ENCODE data around the gene UTF1. TPM values are rescaled to one million over a fixed set of nuclear protein-coding genes. Genes with fewer than 3 reads are reported as not detected.

Gene UTF1
- total and polyA plus RNA-seq, 4 donors = 0.06 to 0.52 TPM; not detected in 2

- H3K27ac ChIP-seq (ENCODE audit: low read depth in 1 of 2, low read length in 1 of 2) = no peak overlapping the region
- H3K27me3 ChIP-seq (ENCODE audit: control insufficient read depth in 3 of 3, insufficient read depth in 3 of 3, low read length in 2 of 3) = peaks cover 7 to 11% (median 9%) of the 10 kb centered on the region in 3 donors
- ATAC-seq (ENCODE audit: insufficient read depth, low FRiP score) (no peak), DNase-seq (no peak)
- H3K4me1 ChIP-seq (ENCODE audit: control insufficient read depth in 5 of 5, insufficient read depth in 5 of 5, low read length in 5 of 5) = peaks cover 0 to 5% (median 0%) of the 10 kb centered on the region in 5 donors
- TF ChIP-seq CTCF (IDR thresholded peaks at IDR 0.05; ENCODE audit: control extremely low read depth, extremely low read depth) = no peak
- no peak overlapping the region for H3K9ac ChIP-seq (ENCODE audit: insufficient read depth in 1 of 2, low read length in 2 of 2)
- 60 to 77% methylated on average over 11 of the region's 11 CpGs for WGBS, 2 donors
- H3K9me3 ChIP-seq (ENCODE audit: control insufficient read depth in 4 of 4, insufficient read depth in 3 of 4, low read length in 3 of 4) = no peaks in the 10 kb centered on the region
- H3K4me3 ChIP-seq = no peak overlapping the region
- no peaks in the 10 kb centered on the region for H3K36me3 ChIP-seq (ENCODE audit: control insufficient read depth in 4 of 4, insufficient read depth in 4 of 4, low read length in 4 of 4)
Observed at GRCh38 chr10:133249975-133250754, 20.1 kb downstream of the UTF1 start.

- ATAC-seq (ENCODE audit: insufficient read depth, low FRiP score) (no peak), DNase-seq (peak in 2 of 3 donors; percentile 44 to 49)
- no peak for TF ChIP-seq CTCF (IDR thresholded peaks at IDR 0.05; ENCODE audit: control extremely low read depth, extremely low read depth)
- Histone ChIP-seq H3K9ac (ENCODE audit: insufficient read depth in 1 of 2, low read length in 2 of 2) (no peak overlapping the region), H3K4me1 (ENCODE audit: control insufficient read depth in 5 of 5, insufficient read depth in 5 of 5, low read length in 5 of 5) (peaks cover 0 to 5% (median 0%) of the 10 kb centered on the region in 5 donors), H3K27me3 (ENCODE audit: control insufficient read depth in 3 of 3, insufficient read depth in 3 of 3, low read length in 2 of 3) (peaks cover 5 to 10% (median 7%) of the 10 kb centered on the region in 3 donors), H3K36me3 (ENCODE audit: control insufficient read depth in 4 of 4, insufficient read depth in 4 of 4, low read length in 4 of 4) (no peaks in the 10 kb centered on the region), H3K9me3 (ENCODE audit: control insufficient read depth in 4 of 4, insufficient read depth in 3 of 4, low read length in 3 of 4) (no peaks in the 10 kb centered on the region), H3K4me3 (no peak overlapping the region), H3K27ac (ENCODE audit: low read depth in 1 of 2, low read length in 1 of 2) (no peak overlapping the region)
- WGBS, 2 donors = 69 to 73% methylated on average over 28 of the region's 28 CpGs
Observed at GRCh38 chr10:133251388-133252222, 21.6 kb downstream of the UTF1 start.

GRCh38 chr10:133252223-133252552, 22.2 kb downstream of the UTF1 start:
- H3K4me3 ChIP-seq = no peak overlapping the region
- no peak for TF ChIP-seq CTCF (IDR thresholded peaks at IDR 0.05; ENCODE audit: control extremely low read depth, extremely low read depth)
- 80 to 92% methylated on average over 12 of the region's 12 CpGs for WGBS, 2 donors
- H3K4me1 ChIP-seq (ENCODE audit: control insufficient read depth in 5 of 5, insufficient read depth in 5 of 5, low read length in 5 of 5) = peaks cover 0 to 5% (median under 1%) of the 10 kb centered on the region in 5 donors
- peaks cover 5 to 10% (median 7%) of the 10 kb centered on the region in 3 donors for H3K27me3 ChIP-seq (ENCODE audit: control insufficient read depth in 3 of 3, insufficient read depth in 3 of 3, low read length in 2 of 3)
- H3K9me3 ChIP-seq (ENCODE audit: control insufficient read depth in 4 of 4, insufficient read depth in 3 of 4, low read length in 3 of 4) = no peaks in the 10 kb centered on the region
- ATAC-seq (ENCODE audit: insufficient read depth, low FRiP score) (no peak), DNase-seq (no peak)
- no peak overlapping the region for H3K9ac ChIP-seq (ENCODE audit: insufficient read depth in 1 of 2, low read length in 2 of 2)
- no peak overlapping the region for H3K27ac ChIP-seq (ENCODE audit: low read depth in 1 of 2, low read length in 1 of 2)
- no peaks in the 10 kb centered on the region for H3K36me3 ChIP-seq (ENCODE audit: control insufficient read depth in 4 of 4, insufficient read depth in 4 of 4, low read length in 4 of 4)
